DND-41 (cell line): Measurements from ENCODE around the gene FRMD3.

Experiments used
- CTCF ChIP-seq: IDR thresholded peaks from 2 replicates; pipeline ENCODE4 v1.5.1; 2012; ENCODE audit warnings: borderline replicate concordance, low read length, moderate library complexity, mild to moderate bottlenecking; ENCODE audit not compliant: poor library complexity, severe bottlenecking; ENCODE audit errors: extremely low read depth
- EZH2 ChIP-seq: IDR thresholded peaks from 3 replicates; pipeline ENCODE4 v1.6.1; 2012; ENCODE audit warnings: borderline replicate concordance, low read depth, mild to moderate bottlenecking, moderate library complexity, low read length, inconsistent platforms; ENCODE audit not compliant: severe bottlenecking

GRCh38 chr9:83299571-83299970 lies 238.6 kb downstream of the FRMD3 start:
- TF ChIP-seq CTCF (no peak), EZH2 (no peak)
